Suppressor macrophage treated with lipopolysaccharide for 4 hours (primary cell): ENCODE data around the gene CDH18.

Experiments
- DNase-seq: peaks from one replicate; pipeline ENCODE4 v3.0.0-alpha.2; 2020

CDH18 gene

GRCh38 chr5:19987612-19988361, at the start of gene CDH18:
Gene CDH18 (minus strand): TSS chr5:19988200. CDS start chr5:19838986, 149,214 bp downstream.
- DNase-seq, result no peak

GRCh38 chr5:20034717-20035116, 46.7 kb upstream of the CDH18 start:
- no peak for DNase-seq

- DNase-seq, result no peak
Measured at GRCh38 chr5:20033881-20034280, 45.9 kb upstream of the CDH18 start.

- no peak for DNase-seq
Measured at GRCh38 chr5:20032896-20033295, 44.9 kb upstream of the CDH18 start.

- no peak for DNase-seq
Measured at GRCh38 chr5:20030125-20030524, 42.1 kb upstream of the CDH18 start.

- no peak for DNase-seq
Measured at GRCh38 chr5:20029266-20029665, 41.3 kb upstream of the CDH18 start.

GRCh38 chr5:20028506-20028905, 40.5 kb upstream of the CDH18 start:
- no peak for DNase-seq

GRCh38 chr5:20023686-20024180, 35.7 kb upstream of the CDH18 start:
- no peak for DNase-seq

GRCh38 chr5:20020247-20020646, 32.2 kb upstream of the CDH18 start:
- no peak for DNase-seq

GRCh38 chr5:20017021-20017420, 29.0 kb upstream of the CDH18 start:
- no peak for DNase-seq

- DNase-seq, result no peak
Measured at GRCh38 chr5:20000416-20000815, 12.4 kb upstream of the CDH18 start.

- DNase-seq, result no peak
Measured at GRCh38 chr5:19988457-19988856, 457 bp upstream of the CDH18 start.

- DNase-seq, result no peak
Measured at GRCh38 chr5:19986806-19987205, 1.2 kb downstream of the CDH18 start.

- no peak for DNase-seq
Measured at GRCh38 chr5:19986031-19986619, 1.9 kb downstream of the CDH18 start.

- no peak for DNase-seq
Measured at GRCh38 chr5:19978476-19978875, 9.5 kb downstream of the CDH18 start.

GRCh38 chr5:19977099-19977498, 10.9 kb downstream of the CDH18 start:
- DNase-seq, result no peak

- no peak for DNase-seq
Measured at GRCh38 chr5:19975795-19976194, 12.2 kb downstream of the CDH18 start.

GRCh38 chr5:19960451-19960850, 27.5 kb downstream of the CDH18 start:
- DNase-seq, result no peak

- no peak for DNase-seq
Measured at GRCh38 chr5:19959830-19960384, 28.1 kb downstream of the CDH18 start.

GRCh38 chr5:19950897-19951296, 37.1 kb downstream of the CDH18 start:
- DNase-seq, result no peak

- DNase-seq, result no peak
Measured at GRCh38 chr5:19940192-19940591, 47.8 kb downstream of the CDH18 start.

- no peak for DNase-seq
Measured at GRCh38 chr5:19930451-19930850, 57.5 kb downstream of the CDH18 start.

- peak; percentile 32 for DNase-seq
Measured at GRCh38 chr5:19928562-19929421, 59.2 kb downstream of the CDH18 start.
